KG1 (cell line): ENCODE measurements around the gene GTF2I.
A peak's percentile ranks its signal among the peaks of the same experiment; 100 is the strongest.
"Not testable (repeated sequence)": the region's sequence is repeated elsewhere in the genome, so short reads cannot be mapped to it uniquely, and the experiment has no call there.

ENCODE experiments used
- DNase-seq: peaks from one replicate; lab custom pipeline; 2025; lab: John Stamatoyannopoulos, UW

The GTF2I gene

GRCh38 chr7:74779053-74779452 lies 121.5 kb downstream of the GTF2I start:
- DNase-seq: not testable (repeated sequence)

DNA sequence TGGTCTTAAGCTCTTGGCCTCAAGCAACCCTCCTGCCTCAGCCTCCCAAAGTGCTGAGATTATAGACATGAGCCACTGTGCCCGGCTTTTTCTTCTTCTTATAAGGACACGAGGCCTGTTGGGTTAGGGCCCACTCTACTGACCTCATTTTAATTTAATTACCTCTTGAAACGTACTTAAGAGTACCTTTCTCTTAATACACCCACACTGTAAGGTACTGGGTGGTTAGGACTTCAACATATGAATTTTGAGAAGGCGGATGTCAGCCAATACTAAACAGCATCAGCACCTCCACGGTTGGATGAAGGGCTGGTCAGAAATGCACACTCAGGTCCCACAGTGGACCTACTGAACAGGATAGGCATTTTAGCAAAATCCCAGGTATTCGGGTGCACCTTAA lies 124.2 kb downstream of the GTF2I start:
- DNase-seq: not testable (repeated sequence)

GRCh38 chr7:74783595-74783994 lies 126.1 kb downstream of the GTF2I start:
- not testable (repeated sequence) for DNase-seq

GRCh38 chr7:74788369-74789150 lies 131.0 kb downstream of the GTF2I start:
- peak; percentile 45 for DNase-seq

DNA sequence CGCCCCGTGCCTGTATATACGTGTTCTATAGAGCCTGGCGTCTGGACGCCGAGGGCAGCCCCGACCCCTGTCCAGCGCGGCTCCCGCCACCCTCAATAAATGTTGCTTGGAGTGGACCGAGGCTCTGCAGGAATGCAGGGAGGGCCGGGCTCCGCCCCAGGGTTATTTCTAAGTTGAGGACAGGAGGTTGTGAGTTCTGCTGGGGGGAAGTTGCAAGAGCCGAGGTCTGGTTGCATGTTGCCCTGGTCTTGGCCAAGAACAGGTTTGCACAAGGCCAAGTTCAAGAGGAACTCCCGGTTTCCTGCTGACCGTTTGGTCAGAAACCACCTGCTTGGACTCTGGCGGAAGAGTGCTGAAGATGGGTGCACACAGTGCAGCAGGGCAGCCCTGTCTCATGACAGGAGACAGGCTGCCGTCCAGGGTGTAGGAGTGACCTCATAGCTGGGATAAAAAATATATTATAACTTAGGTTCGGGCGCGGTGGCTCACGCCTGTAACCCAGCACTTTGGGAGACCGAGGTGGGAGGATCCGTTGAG lies 131.8 kb downstream of the GTF2I start:
- DNase-seq: not testable (repeated sequence)

GRCh38 chr7:74797848-74798622 lies 140.5 kb downstream of the GTF2I start:
- DNase-seq: not testable (repeated sequence)

DNA sequence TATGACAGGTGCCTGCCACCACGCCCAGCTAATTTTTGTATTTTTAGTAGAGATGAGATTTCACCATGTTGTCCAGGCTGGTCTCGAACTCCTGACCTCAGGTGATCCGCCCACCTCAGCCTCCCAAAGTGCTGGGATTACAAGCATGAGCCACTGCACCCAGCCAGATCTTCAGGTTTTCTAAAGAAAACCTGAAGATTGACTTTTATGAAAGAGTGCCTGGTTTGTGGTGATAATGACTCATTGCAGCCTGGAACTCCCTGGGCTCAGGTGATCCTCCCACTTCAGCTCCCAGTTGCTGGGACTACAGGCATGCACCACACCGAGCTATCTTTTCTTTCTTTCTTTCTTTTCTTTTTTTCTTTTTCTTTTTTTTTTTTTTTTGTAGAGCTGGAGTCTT lies 141.1 kb downstream of the GTF2I start:
- not testable (repeated sequence) for DNase-seq
